Loucy (cell line): ENCODE measurements around the gene PUSL1.

Experiments used
- CTCF ChIP-seq: fragments of 200-600 bp; sonication (generic); conservative IDR thresholded peaks from 2 replicates; pipeline ENCODE4 v1.5.1; 2014; ENCODE audit warnings: mild to moderate bottlenecking, antibody characterized with exemption, low read length
- EZH2phosphoT487 ChIP-seq: fragments of 200-600 bp; IDR thresholded peaks from 2 replicates; pipeline ENCODE4 v1.6.1; 2018; ENCODE audit warnings: antibody characterized with exemption, mild to moderate bottlenecking, moderate library complexity, borderline replicate concordance

DNA sequence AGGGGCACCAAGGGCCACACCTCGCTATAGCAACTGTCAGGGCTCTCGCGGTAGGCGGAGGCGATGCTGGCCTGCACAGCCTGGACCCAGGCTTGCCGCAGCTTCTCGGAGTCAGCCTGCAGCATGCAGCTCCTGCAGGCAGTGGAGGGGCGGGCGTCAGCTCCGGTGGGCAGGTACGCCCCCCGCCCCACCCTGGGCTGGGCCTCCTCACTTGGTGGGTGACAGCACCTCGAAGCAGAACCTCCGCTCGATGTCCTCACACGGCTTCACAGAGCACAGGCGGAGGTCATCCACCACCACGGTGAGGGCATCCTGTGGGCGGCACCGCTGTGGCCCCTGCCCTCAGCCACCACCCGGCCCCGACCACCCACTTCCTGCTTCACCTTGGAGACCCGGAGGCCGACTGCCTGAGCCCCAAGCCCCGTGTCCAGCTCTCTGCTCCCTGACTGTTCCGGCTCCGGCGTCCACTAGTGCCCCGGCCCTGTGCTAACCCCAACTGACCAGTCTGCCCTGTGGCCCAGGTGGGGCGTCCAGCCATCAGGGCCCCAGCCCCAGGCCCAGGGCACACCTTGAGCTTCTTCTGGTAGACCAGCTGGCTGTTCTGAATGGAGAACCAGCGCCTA lies 10.5 kb upstream of the PUSL1 start:
- TF ChIP-seq CTCF (no peak), EZH2phosphoT487 (no peak)
